GM23338 (cell line): ENCODE results near the gene INHBC. TPM values are rescaled to one million over a fixed set of nuclear protein-coding genes. Genes with fewer than 3 reads are reported as not detected.

Experiments used
- ATAC-seq: fragments of 200-7000 bp; cut with Tn5 transposase; 3 replicates; pipeline ENCODE4 v1.9.1; 2020
- DNase-seq: peaks from one replicate; pipeline ENCODE4 v3.0.0-alpha.2; 2015; ENCODE audit warnings: low spot score
- H2AFZ ChIP-seq: fragments of 200-600 bp; sonication (generic); 2 replicates; pipeline ENCODE4 v1.8.0; 2016; ENCODE audit warnings: antibody characterized with exemption, mild to moderate bottlenecking, moderate library complexity
- H3F3A ChIP-seq: fragments of 200-600 bp; sonication (generic); replicated peaks from 2 replicates; pipeline ENCODE4 v1.8.0; 2017; ENCODE audit warnings: antibody characterized with exemption, mixed run types, low read depth
- H3K27ac ChIP-seq: fragments of 200-600 bp; sonication (generic); 2 replicates; pipeline ENCODE4 v1.6.1; 2016; ENCODE audit warnings: low read depth
- H3K27me3 ChIP-seq: fragments of 200-600 bp; sonication (generic); 2 replicates; pipeline ENCODE4 v1.8.0; 2016; ENCODE audit warnings: mild to moderate bottlenecking, mixed run types, moderate library complexity; ENCODE audit not compliant: insufficient read depth
- H3K36me3 ChIP-seq: fragments of 200-600 bp; sonication (generic); 2 replicates; pipeline ENCODE4 v1.8.0; 2016; ENCODE audit warnings: mild to moderate bottlenecking; ENCODE audit not compliant: insufficient read depth
- H3K4me1 ChIP-seq: fragments of 200-600 bp; sonication (generic); 2 replicates; pipeline ENCODE4 v1.8.0; 2016; ENCODE audit warnings: mild to moderate bottlenecking, moderate library complexity; ENCODE audit not compliant: insufficient read depth
- H3K4me2 ChIP-seq: fragments of 200-600 bp; sonication (generic); 2 replicates; pipeline ENCODE4 v1.7.1; 2017; ENCODE audit warnings: mixed run types
- H3K4me3 ChIP-seq: fragments of 200-600 bp; sonication (generic); 2 replicates; pipeline ENCODE4 v1.6.1; 2016; ENCODE audit warnings: mixed run types
- H3K79me2 ChIP-seq: fragments of 200-600 bp; sonication (generic); replicated peaks from 2 replicates; pipeline ENCODE4 v1.8.0; 2017; ENCODE audit warnings: mild to moderate bottlenecking; ENCODE audit not compliant: insufficient read depth
- H3K9me2 ChIP-seq: fragments of 200-600 bp; sonication (generic); 2 replicates; pipeline ENCODE4 v1.8.0; 2017; ENCODE audit not compliant: insufficient read depth
- H4K20me1 ChIP-seq: fragments of 200-600 bp; sonication (generic); replicated peaks from 2 replicates; pipeline ENCODE4 v1.8.0; 2017; ENCODE audit warnings: mild to moderate bottlenecking; ENCODE audit not compliant: insufficient read depth
- H3K27ac Mint-ChIP-seq: 2 replicates; pipeline ENCODE4 v1.8.0; 2020; ENCODE audit warnings: inconsistent platforms, mild to moderate bottlenecking, moderate library complexity, mixed read lengths
- H3K27me3 Mint-ChIP-seq: 3 replicates; pipeline ENCODE4 v1.8.0; 2022; ENCODE audit warnings: low read depth, mild to moderate bottlenecking, moderate library complexity, mixed read lengths, inconsistent platforms; ENCODE audit not compliant: insufficient read depth, poor library complexity
- H3K36me3 Mint-ChIP-seq: 3 replicates; pipeline ENCODE4 v1.8.0; 2021; ENCODE audit warnings: low read depth, mild to moderate bottlenecking, inconsistent platforms, moderate library complexity, mixed read lengths
- H3K4me1 Mint-ChIP-seq: 3 replicates; pipeline ENCODE4 v1.8.0; 2020; ENCODE audit warnings: mild to moderate bottlenecking, inconsistent platforms, mixed read lengths
- H3K4me3 Mint-ChIP-seq: 3 replicates; pipeline ENCODE4 v1.8.0; 2021; ENCODE audit warnings: moderate library complexity, mild to moderate bottlenecking, inconsistent platforms, mixed read lengths
- H3K9me3 Mint-ChIP-seq: 3 replicates; pipeline ENCODE4 v1.8.0; 2020; ENCODE audit warnings: moderate library complexity, mild to moderate bottlenecking, inconsistent platforms, mixed read lengths
- CREB1 ChIP-seq: fragments of 250-450 bp; sonication (Bioruptor Pico); IDR thresholded peaks from 2 replicates; pipeline ENCODE4 v1.5.0; 2020; ENCODE audit warnings: low read depth, mild to moderate bottlenecking, moderate library complexity
- EZH2phosphoT487 ChIP-seq: fragments of 200-600 bp; sonication (generic); IDR thresholded peaks from one replicate; pipeline ENCODE4 v1.8.1; 2018; ENCODE audit warnings: antibody characterized with exemption; ENCODE audit not compliant: unreplicated experiment
- JUNB ChIP-seq: IDR thresholded peaks from one replicate; pipeline ENCODE4 v1.6.1; 2016; ENCODE audit warnings: antibody characterized with exemption; ENCODE audit not compliant: unreplicated experiment
- NANOG ChIP-seq: IDR thresholded peaks from 2 replicates; pipeline ENCODE4 v1.6.1; 2016; ENCODE audit warnings: antibody characterized with exemption, borderline replicate concordance
- POLR2AphosphoS5 ChIP-seq: IDR thresholded peaks from 2 replicates; pipeline ENCODE4 v1.6.1; 2016; ENCODE audit warnings: antibody characterized with exemption, low read depth
- STAT1 ChIP-seq: IDR thresholded peaks from one replicate; pipeline ENCODE4 v1.6.1; 2016; ENCODE audit warnings: antibody characterized with exemption; ENCODE audit not compliant: unreplicated experiment
- ZNF114 ChIP-seq: fragments of 250-450 bp; sonication (Bioruptor Pico); IDR thresholded peaks from 2 replicates; pipeline ENCODE4 v1.5.0; 2020; ENCODE audit warnings: mild to moderate bottlenecking, moderate library complexity
- ZNF331 ChIP-seq: fragments of 250-450 bp; sonication (Bioruptor Pico); IDR thresholded peaks from 2 replicates; pipeline ENCODE4 v1.5.0; 2020; ENCODE audit warnings: low read depth, mild to moderate bottlenecking, moderate library complexity
- polyA plus RNA-seq: library from polyadenylated mRNA; unstranded; fragments of >200 nt; fragmentation: Nextera tagmentation; extraction: Ambion mirVana; gene quantifications from 2 replicates; pipeline ENCODE4 v1.2.1, GENCODE V29; 2016
- total RNA-seq: library from RNA; depleted of rRNA; stranded (reverse); fragments of >200 nt; shearing (Covaris generic); gene quantifications from 2 replicates; pipeline ENCODE4 v1.2.3, GENCODE V29; 2014
- TF ChIP-seq, protein P1 (sequence below), 2 experiments: fragments of 200-600 bp in 1 of 2; sonication (generic) in 1 of 2; conservative IDR thresholded peaks; 2 replicates each; pipeline versions ENCODE4 v1.5.1 to v1.6.1; 2016 to 2017; ENCODE audit warnings: antibody characterized with exemption in 2 of 2, low read depth in 2 of 2, mild to moderate bottlenecking in 2 of 2, moderate library complexity in 1 of 2
- TF ChIP-seq, protein P2 (sequence below): IDR thresholded peaks from 2 replicates; pipeline ENCODE4 v1.6.1; 2016; ENCODE audit warnings: antibody characterized with exemption
- TF ChIP-seq, protein P3 (sequence below): IDR thresholded peaks from one replicate; pipeline ENCODE4 v1.6.1; 2018; ENCODE audit warnings: antibody characterized with exemption; ENCODE audit not compliant: unreplicated experiment
- TF ChIP-seq, protein P4 (sequence below): fragments of 250-450 bp; sonication (Bioruptor Pico); IDR thresholded peaks from 2 replicates; pipeline ENCODE4 v1.5.0; 2020; ENCODE audit warnings: mild to moderate bottlenecking, moderate library complexity

INHBC gene
- total and polyA plus RNA-seq, 2 experiments from 2014 or later = 0.53 TPM; not detected in 1

DNA sequence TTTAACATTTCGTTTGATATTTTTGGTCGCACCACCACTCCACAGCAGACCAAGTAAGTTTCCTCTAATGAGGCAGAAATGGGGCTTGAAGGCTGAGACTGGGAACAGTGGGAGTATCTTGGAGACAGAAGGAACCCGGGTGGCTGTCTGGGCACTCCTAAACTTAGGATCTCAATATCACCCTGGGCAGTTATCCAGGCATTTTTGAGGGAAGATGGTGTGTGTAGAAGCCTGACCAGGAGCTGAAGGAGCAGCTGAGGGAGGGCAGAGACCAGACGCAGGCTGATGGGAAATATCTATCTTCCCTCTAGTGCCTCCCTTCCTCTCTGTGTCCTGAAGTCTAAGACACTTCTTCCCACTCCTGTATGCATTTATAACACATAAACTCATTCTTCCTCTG is 64.0 kb downstream of the INHBC start (continued):
- TF ChIP-seq, protein P1, sequence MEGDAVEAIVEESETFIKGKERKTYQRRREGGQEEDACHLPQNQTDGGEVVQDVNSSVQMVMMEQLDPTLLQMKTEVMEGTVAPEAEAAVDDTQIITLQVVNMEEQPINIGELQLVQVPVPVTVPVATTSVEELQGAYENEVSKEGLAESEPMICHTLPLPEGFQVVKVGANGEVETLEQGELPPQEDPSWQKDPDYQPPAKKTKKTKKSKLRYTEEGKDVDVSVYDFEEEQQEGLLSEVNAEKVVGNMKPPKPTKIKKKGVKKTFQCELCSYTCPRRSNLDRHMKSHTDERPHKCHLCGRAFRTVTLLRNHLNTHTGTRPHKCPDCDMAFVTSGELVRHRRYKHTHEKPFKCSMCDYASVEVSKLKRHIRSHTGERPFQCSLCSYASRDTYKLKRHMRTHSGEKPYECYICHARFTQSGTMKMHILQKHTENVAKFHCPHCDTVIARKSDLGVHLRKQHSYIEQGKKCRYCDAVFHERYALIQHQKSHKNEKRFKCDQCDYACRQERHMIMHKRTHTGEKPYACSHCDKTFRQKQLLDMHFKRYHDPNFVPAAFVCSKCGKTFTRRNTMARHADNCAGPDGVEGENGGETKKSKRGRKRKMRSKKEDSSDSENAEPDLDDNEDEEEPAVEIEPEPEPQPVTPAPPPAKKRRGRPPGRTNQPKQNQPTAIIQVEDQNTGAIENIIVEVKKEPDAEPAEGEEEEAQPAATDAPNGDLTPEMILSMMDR (conservative IDR thresholded peaks at IDR 0.05; ENCODE audit: low read depth in 2 of 2) = no peak
- TF ChIP-seq CREB1 (CRISPR knock-in tag) = no peak
- TF ChIP-seq, protein P2, sequence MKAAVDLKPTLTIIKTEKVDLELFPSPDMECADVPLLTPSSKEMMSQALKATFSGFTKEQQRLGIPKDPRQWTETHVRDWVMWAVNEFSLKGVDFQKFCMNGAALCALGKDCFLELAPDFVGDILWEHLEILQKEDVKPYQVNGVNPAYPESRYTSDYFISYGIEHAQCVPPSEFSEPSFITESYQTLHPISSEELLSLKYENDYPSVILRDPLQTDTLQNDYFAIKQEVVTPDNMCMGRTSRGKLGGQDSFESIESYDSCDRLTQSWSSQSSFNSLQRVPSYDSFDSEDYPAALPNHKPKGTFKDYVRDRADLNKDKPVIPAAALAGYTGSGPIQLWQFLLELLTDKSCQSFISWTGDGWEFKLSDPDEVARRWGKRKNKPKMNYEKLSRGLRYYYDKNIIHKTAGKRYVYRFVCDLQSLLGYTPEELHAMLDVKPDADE = no peak
- TF ChIP-seq JUNB = no peak
- no peak for TF ChIP-seq NANOG

DNA sequence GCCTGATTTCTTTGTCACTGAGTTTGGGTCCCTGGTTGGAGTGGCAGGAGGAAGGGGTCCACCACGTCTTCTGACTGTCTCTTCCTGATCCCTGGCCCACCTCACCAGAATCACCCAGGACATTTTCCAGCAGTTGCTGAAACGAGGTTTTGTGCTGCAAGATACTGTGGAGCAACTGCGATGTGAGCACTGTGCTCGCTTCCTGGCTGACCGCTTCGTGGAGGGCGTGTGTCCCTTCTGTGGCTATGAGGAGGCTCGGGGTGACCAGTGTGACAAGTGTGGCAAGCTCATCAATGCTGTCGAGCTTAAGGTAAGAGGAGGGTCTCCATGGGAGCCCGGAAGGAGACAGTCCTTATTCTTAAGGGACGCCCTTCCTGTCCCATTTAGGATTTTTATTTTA is 65.6 kb downstream of the INHBC start:
- Mint-ChIP-seq H3K4me1 (peaks cover 2% of the 10 kb centered on the region; the same call in 2 of the 3 replicates), H3K36me3 (peaks cover 100% of the 10 kb centered on the region), H3K9me3 (no peaks in the 10 kb centered on the region), H3K27ac (no peak overlapping the region), H3K4me3 (no peak overlapping the region), H3K27me3 (peaks cover 14% of the 10 kb centered on the region)
- no peak overlapping the region for H3K27ac ChIP-seq
- peaks cover 34% of the 10 kb centered on the region for H4K20me1 ChIP-seq
- H2AFZ ChIP-seq = no peak overlapping the region
- DNase-seq (no peak), ATAC-seq (no peak)
- H3K4me3 ChIP-seq = no peak overlapping the region
- H3K36me3 ChIP-seq = peaks cover 88% of the 10 kb centered on the region
- no peaks in the 10 kb centered on the region for H3K9me2 ChIP-seq
- peaks cover 45% of the 10 kb centered on the region for H3F3A ChIP-seq
- H3K4me1 ChIP-seq = no peaks in the 10 kb centered on the region
- H3K27me3 ChIP-seq = no peaks in the 10 kb centered on the region
- H3K79me2 ChIP-seq = peaks cover 15% of the 10 kb centered on the region
- no peak overlapping the region for H3K4me2 ChIP-seq
- no peak for TF ChIP-seq ZNF114 (CRISPR knock-in tag)
- TF ChIP-seq NANOG = no peak
- no peak for TF ChIP-seq EZH2phosphoT487
- TF ChIP-seq, protein P3, sequence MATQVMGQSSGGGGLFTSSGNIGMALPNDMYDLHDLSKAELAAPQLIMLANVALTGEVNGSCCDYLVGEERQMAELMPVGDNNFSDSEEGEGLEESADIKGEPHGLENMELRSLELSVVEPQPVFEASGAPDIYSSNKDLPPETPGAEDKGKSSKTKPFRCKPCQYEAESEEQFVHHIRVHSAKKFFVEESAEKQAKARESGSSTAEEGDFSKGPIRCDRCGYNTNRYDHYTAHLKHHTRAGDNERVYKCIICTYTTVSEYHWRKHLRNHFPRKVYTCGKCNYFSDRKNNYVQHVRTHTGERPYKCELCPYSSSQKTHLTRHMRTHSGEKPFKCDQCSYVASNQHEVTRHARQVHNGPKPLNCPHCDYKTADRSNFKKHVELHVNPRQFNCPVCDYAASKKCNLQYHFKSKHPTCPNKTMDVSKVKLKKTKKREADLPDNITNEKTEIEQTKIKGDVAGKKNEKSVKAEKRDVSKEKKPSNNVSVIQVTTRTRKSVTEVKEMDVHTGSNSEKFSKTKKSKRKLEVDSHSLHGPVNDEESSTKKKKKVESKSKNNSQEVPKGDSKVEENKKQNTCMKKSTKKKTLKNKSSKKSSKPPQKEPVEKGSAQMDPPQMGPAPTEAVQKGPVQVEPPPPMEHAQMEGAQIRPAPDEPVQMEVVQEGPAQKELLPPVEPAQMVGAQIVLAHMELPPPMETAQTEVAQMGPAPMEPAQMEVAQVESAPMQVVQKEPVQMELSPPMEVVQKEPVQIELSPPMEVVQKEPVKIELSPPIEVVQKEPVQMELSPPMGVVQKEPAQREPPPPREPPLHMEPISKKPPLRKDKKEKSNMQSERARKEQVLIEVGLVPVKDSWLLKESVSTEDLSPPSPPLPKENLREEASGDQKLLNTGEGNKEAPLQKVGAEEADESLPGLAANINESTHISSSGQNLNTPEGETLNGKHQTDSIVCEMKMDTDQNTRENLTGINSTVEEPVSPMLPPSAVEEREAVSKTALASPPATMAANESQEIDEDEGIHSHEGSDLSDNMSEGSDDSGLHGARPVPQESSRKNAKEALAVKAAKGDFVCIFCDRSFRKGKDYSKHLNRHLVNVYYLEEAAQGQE = no peak
- TF ChIP-seq JUNB = no peak
- TF ChIP-seq, protein P4, sequence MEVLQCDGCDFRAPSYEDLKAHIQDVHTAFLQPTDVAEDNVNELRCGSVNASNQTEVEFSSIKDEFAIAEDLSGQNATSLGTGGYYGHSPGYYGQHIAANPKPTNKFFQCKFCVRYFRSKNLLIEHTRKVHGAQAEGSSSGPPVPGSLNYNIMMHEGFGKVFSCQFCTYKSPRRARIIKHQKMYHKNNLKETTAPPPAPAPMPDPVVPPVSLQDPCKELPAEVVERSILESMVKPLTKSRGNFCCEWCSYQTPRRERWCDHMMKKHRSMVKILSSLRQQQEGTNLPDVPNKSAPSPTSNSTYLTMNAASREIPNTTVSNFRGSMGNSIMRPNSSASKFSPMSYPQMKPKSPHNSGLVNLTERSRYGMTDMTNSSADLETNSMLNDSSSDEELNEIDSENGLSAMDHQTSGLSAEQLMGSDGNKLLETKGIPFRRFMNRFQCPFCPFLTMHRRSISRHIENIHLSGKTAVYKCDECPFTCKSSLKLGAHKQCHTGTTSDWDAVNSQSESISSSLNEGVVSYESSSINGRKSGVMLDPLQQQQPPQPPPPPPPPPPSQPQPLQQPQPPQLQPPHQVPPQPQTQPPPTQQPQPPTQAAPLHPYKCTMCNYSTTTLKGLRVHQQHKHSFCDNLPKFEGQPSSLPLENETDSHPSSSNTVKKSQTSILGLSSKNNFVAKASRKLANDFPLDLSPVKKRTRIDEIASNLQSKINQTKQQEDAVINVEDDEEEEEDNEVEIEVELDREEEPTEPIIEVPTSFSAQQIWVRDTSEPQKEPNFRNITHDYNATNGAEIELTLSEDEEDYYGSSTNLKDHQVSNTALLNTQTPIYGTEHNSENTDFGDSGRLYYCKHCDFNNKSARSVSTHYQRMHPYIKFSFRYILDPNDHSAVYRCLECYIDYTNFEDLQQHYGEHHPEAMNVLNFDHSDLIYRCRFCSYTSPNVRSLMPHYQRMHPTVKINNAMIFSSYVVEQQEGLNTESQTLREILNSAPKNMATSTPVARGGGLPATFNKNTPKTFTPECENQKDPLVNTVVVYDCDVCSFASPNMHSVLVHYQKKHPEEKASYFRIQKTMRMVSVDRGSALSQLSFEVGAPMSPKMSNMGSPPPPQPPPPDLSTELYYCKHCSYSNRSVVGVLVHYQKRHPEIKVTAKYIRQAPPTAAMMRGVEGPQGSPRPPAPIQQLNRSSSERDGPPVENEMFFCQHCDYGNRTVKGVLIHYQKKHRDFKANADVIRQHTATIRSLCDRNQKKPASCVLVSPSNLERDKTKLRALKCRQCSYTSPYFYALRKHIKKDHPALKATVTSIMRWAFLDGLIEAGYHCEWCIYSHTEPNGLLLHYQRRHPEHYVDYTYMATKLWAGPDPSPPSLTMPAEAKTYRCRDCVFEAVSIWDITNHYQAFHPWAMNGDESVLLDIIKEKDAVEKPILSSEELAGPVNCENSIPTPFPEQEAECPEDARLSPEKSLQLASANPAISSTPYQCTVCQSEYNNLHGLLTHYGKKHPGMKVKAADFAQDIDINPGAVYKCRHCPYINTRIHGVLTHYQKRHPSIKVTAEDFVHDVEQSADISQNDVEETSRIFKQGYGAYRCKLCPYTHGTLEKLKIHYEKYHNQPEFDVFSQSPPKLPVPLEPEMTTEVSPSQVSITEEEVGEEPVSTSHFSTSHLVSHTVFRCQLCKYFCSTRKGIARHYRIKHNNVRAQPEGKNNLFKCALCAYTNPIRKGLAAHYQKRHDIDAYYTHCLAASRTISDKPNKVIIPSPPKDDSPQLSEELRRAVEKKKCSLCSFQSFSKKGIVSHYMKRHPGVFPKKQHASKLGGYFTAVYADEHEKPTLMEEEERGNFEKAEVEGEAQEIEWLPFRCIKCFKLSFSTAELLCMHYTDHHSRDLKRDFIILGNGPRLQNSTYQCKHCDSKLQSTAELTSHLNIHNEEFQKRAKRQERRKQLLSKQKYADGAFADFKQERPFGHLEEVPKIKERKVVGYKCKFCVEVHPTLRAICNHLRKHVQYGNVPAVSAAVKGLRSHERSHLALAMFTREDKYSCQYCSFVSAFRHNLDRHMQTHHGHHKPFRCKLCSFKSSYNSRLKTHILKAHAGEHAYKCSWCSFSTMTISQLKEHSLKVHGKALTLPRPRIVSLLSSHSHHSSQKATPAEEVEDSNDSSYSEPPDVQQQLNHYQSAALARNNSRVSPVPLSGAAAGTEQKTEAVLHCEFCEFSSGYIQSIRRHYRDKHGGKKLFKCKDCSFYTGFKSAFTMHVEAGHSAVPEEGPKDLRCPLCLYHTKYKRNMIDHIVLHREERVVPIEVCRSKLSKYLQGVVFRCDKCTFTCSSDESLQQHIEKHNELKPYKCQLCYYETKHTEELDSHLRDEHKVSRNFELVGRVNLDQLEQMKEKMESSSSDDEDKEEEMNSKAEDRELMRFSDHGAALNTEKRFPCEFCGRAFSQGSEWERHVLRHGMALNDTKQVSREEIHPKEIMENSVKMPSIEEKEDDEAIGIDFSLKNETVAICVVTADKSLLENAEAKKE (CRISPR knock-in tag) = no peak
- TF ChIP-seq, protein P2 = no peak
- no peak for TF ChIP-seq ZNF331 (CRISPR knock-in tag)
- no peak for TF ChIP-seq STAT1
- TF ChIP-seq POLR2AphosphoS5 = no peak; the same call in 1 of the 2 replicates
